Fibroblast of villous mesenchyme (primary cell): ENCODE data around the gene NSUN2. TPM values are rescaled to one million over a fixed set of nuclear protein-coding genes. Genes with fewer than 3 reads are reported as not detected.

ENCODE experiments used
- DNase-seq: peaks from one replicate; pipeline ENCODE4 v3.0.0-alpha.2; 2010; ENCODE audit warnings: low read depth
- H3K4me3 ChIP-seq: 2 replicates; pipeline ENCODE4 v1.5.1; 2011; ENCODE audit warnings: low read depth, mild to moderate bottlenecking, low read length
- CTCF ChIP-seq: IDR thresholded peaks from 2 replicates; pipeline ENCODE4 v1.5.1; 2012; ENCODE audit warnings: low read depth, mild to moderate bottlenecking, low read length; ENCODE audit not compliant: insufficient read depth
- total RNA-seq: library from RNA; depleted of rRNA; stranded (reverse); fragments of >200 nt; gene quantifications from 2 replicates; pipeline ENCODE4 v1.2.3, GENCODE V29; 2012

NSUN2 gene
- total RNA-seq, 1 donor, result 46.2 TPM

GRCh38 chr5:6582507-6583048 is 50.3 kb downstream of the NSUN2 start:
- H3K4me3 ChIP-seq, result peak overlapping the region; percentile 21
- TF ChIP-seq CTCF, result no peak
- no peak for DNase-seq

GRCh38 chr5:6581559-6582426 is 51.1 kb downstream of the NSUN2 start:
- DNase-seq, result no peak

GRCh38 chr5:6581090-6581489 is 51.8 kb downstream of the NSUN2 start:
- DNase-seq, result no peak
- no peak for TF ChIP-seq CTCF
- H3K4me3 ChIP-seq, result no peak overlapping the region

More at GRCh38 chr5:6581559-6582426, 51.1 kb downstream of the NSUN2 start:
- no peak overlapping the region for H3K4me3 ChIP-seq
- no peak for TF ChIP-seq CTCF

- TF ChIP-seq CTCF, result no peak
- no peak overlapping the region for H3K4me3 ChIP-seq
- no peak for DNase-seq
Observed at GRCh38 chr5:6579535-6579934, 53.3 kb downstream of the NSUN2 start.

GRCh38 chr5:6578676-6579343 is 54.0 kb downstream of the NSUN2 start:
- no peak for DNase-seq
- no peak overlapping the region for H3K4me3 ChIP-seq
- TF ChIP-seq CTCF, result no peak

GRCh38 chr5:6576861-6577501 is 55.9 kb downstream of the NSUN2 start:
- peak; percentile 62 for TF ChIP-seq CTCF
- DNase-seq, result peak; percentile 51
- H3K4me3 ChIP-seq, result no peak overlapping the region
